ENCODE measurements around the gene CD2. TPM values are rescaled to one million over a fixed set of nuclear protein-coding genes. Genes with fewer than 3 reads are reported as not detected.

CD2 gene
- total RNA-seq, 1 donor from 2014 or later: 1.5 TPM

GRCh38 chr1:116781034-116781433 is 26.8 kb downstream of the CD2 start:
- Histone ChIP-seq H3K27me3 (no peaks in the 10 kb centered on the region), H4K20me1 (ENCODE audit: low read depth) (no peaks in the 10 kb centered on the region)

GRCh38 chr1:116785006-116785405 is 30.8 kb downstream of the CD2 start:
- Histone ChIP-seq H4K20me1 (ENCODE audit: low read depth) (no peaks in the 10 kb centered on the region), H3K27me3 (no peaks in the 10 kb centered on the region), H3F3A (ENCODE audit: low read depth) (no peaks in the 10 kb centered on the region), H2AFZ (replicated peaks) (peak overlapping the region; percentile 40), H3K4me1 (no peaks in the 10 kb centered on the region), H3K9ac (no peak overlapping the region), H3K4me3 (no peak overlapping the region), H3K36me3 (no peaks in the 10 kb centered on the region), H3K4me2 (no peak overlapping the region), H3K27ac (no peak overlapping the region), H3K79me2 (ENCODE audit: low read depth) (no peaks in the 10 kb centered on the region), H3K9me3 (ENCODE audit: low read depth) (no peaks in the 10 kb centered on the region)
- TF ChIP-seq EZH2phosphoT487 (IDR thresholded peaks at IDR 0.05): no peak
- TF ChIP-seq CTCF (IDR thresholded peaks at IDR 0.05): no peak
- no peak for TF ChIP-seq EZH2 (IDR thresholded peaks at IDR 0.05)
- Mint-ChIP-seq H3K27ac (no peak overlapping the region), H3K9me3 (peaks cover 16% of the 10 kb centered on the region), H3K4me1 (no peaks in the 10 kb centered on the region), H3K36me3 (no peaks in the 10 kb centered on the region), H3K27me3 (ENCODE audit: insufficient read depth, low read depth) (no peaks in the 10 kb centered on the region), H3K4me3 (no peak overlapping the region)
- no peak for DNase-seq (ENCODE audit: low spot score)

More at GRCh38 chr1:116781034-116781433, 26.8 kb downstream of the CD2 start:
- Histone ChIP-seq H3K9me3 (ENCODE audit: low read depth) (no peaks in the 10 kb centered on the region), H3K9ac (no peak overlapping the region), H2AFZ (replicated peaks) (no peak overlapping the region), H3K27ac (no peak overlapping the region), H3K79me2 (ENCODE audit: low read depth) (no peaks in the 10 kb centered on the region), H3K4me2 (no peak overlapping the region), H3K4me3 (no peak overlapping the region), H3K36me3 (no peaks in the 10 kb centered on the region), H3K4me1 (no peaks in the 10 kb centered on the region), H3F3A (ENCODE audit: low read depth) (no peaks in the 10 kb centered on the region)
- H3K4me3 Mint-ChIP-seq: no peak overlapping the region
- peaks cover 9% of the 10 kb centered on the region for H3K9me3 Mint-ChIP-seq
- no peak overlapping the region for H3K27ac Mint-ChIP-seq
- H3K36me3 Mint-ChIP-seq: no peaks in the 10 kb centered on the region
- no peak for DNase-seq (ENCODE audit: low spot score)
- no peak for TF ChIP-seq CTCF (IDR thresholded peaks at IDR 0.05)
- TF ChIP-seq EZH2phosphoT487 (IDR thresholded peaks at IDR 0.05): no peak
- no peak for TF ChIP-seq EZH2 (IDR thresholded peaks at IDR 0.05)
- H3K4me1 Mint-ChIP-seq: no peaks in the 10 kb centered on the region
- H3K27me3 Mint-ChIP-seq (ENCODE audit: insufficient read depth, low read depth): no peaks in the 10 kb centered on the region

GRCh38 chr1:116786049-116786448 is 31.8 kb downstream of the CD2 start:
- Mint-ChIP-seq H3K4me3 (no peak overlapping the region), H3K4me1 (no peaks in the 10 kb centered on the region), H3K9me3 (peaks cover 16% of the 10 kb centered on the region), H3K27ac (no peak overlapping the region), H3K27me3 (ENCODE audit: insufficient read depth, low read depth) (no peaks in the 10 kb centered on the region), H3K36me3 (no peaks in the 10 kb centered on the region)
- Histone ChIP-seq H3K27ac (no peak overlapping the region), H4K20me1 (ENCODE audit: low read depth) (no peaks in the 10 kb centered on the region), H3F3A (ENCODE audit: low read depth) (no peaks in the 10 kb centered on the region), H3K27me3 (no peaks in the 10 kb centered on the region), H3K4me3 (no peak overlapping the region), H3K36me3 (no peaks in the 10 kb centered on the region), H3K9ac (no peak overlapping the region), H2AFZ (replicated peaks) (no peak overlapping the region), H3K79me2 (ENCODE audit: low read depth) (no peaks in the 10 kb centered on the region), H3K9me3 (ENCODE audit: low read depth) (no peaks in the 10 kb centered on the region), H3K4me2 (no peak overlapping the region), H3K4me1 (no peaks in the 10 kb centered on the region)
- DNase-seq (ENCODE audit: low spot score): no peak
- TF ChIP-seq EZH2phosphoT487 (IDR thresholded peaks at IDR 0.05) (no peak), CTCF (IDR thresholded peaks at IDR 0.05) (no peak), EZH2 (IDR thresholded peaks at IDR 0.05) (no peak)
